Keratinocyte (primary cell): ENCODE data around the gene ETDB. TPM values are rescaled to one million over a fixed set of nuclear protein-coding genes. Genes with fewer than 3 reads are reported as not detected.

Experiments
- DNase-seq: peaks from one replicate; pipeline ENCODE4 v3.0.0-alpha.2; 2011; ENCODE audit warnings: low read depth, missing footprints, low spot score
- FAIRE-seq: peaks from 2 replicates; lab custom pipeline; 2011; peaks lifted over from hg19 to GRCh38; lab: Jason Lieb, UNC
- H2AFZ ChIP-seq: 2 replicates; pipeline ENCODE4 v1.6.0; 2012; ENCODE audit warnings: low read length, control low read depth, inconsistent platforms; ENCODE audit not compliant: control insufficient read depth
- H3K27ac ChIP-seq: 2 replicates; pipeline ENCODE4 v1.5.1; 2011; ENCODE audit warnings: low read length; ENCODE audit not compliant: control insufficient read depth, insufficient read depth
- H3K27me3 ChIP-seq: 3 replicates; pipeline ENCODE4 v1.6.0; 2011; ENCODE audit warnings: low read length; ENCODE audit not compliant: control insufficient read depth, insufficient read depth; ENCODE audit errors: extremely low read depth
- H3K36me3 ChIP-seq, 2 experiments: 2 replicates in 1 of 2; 3 replicates in 1 of 2; pipeline ENCODE4 v1.5.1; 2011; ENCODE audit warnings: low read length in 2 of 2, mild to moderate bottlenecking in 1 of 2; ENCODE audit not compliant: control insufficient read depth in 2 of 2, insufficient read depth in 2 of 2; ENCODE audit errors: extremely low read depth in 1 of 2
- H3K4me1 ChIP-seq: 3 replicates; pipeline ENCODE4 v1.5.1; 2011; ENCODE audit warnings: low read length; ENCODE audit not compliant: control insufficient read depth, insufficient read depth; ENCODE audit errors: extremely low read depth
- H3K4me2 ChIP-seq: 3 replicates; pipeline ENCODE4 v1.6.0; 2011; ENCODE audit warnings: low read depth, low read length; ENCODE audit not compliant: control insufficient read depth, insufficient read depth; ENCODE audit errors: extremely low read depth
- H3K4me3 ChIP-seq, 3 experiments: fragments of 200-600 bp in 1 of 3; sonication (generic) in 1 of 3; 2 replicates in 2 of 3; 3 replicates in 1 of 3; pipeline ENCODE4 v1.5.1; 2011 to 2016; ENCODE audit warnings: low read length in 3 of 3, mild to moderate bottlenecking in 3 of 3, control low read depth in 2 of 3, inconsistent platforms in 1 of 3, low read depth in 1 of 3, mixed read lengths in 1 of 3, mixed run types in 1 of 3, moderate library complexity in 1 of 3; ENCODE audit not compliant: control insufficient read depth in 2 of 3, insufficient read depth in 2 of 3; ENCODE audit errors: extremely low read depth in 1 of 3
- H3K79me2 ChIP-seq: 2 replicates; pipeline ENCODE4 v1.6.0; 2012; ENCODE audit warnings: low read length; ENCODE audit not compliant: control insufficient read depth, insufficient read depth
- H3K9ac ChIP-seq: 3 replicates; pipeline ENCODE4 v1.6.0; 2011; ENCODE audit warnings: low read length; ENCODE audit not compliant: control insufficient read depth, insufficient read depth; ENCODE audit errors: extremely low read depth
- H3K9me1 ChIP-seq: 3 replicates; pipeline ENCODE4 v1.6.0; 2011; ENCODE audit warnings: low read length; ENCODE audit not compliant: control insufficient read depth, insufficient read depth; ENCODE audit errors: extremely low read depth
- H3K9me3 ChIP-seq: 2 replicates; pipeline ENCODE4 v1.5.1; 2012; ENCODE audit warnings: low read depth, low read length; ENCODE audit not compliant: control insufficient read depth
- H4K20me1 ChIP-seq: 3 replicates; pipeline ENCODE4 v1.6.0; 2011; ENCODE audit warnings: low read length; ENCODE audit not compliant: control insufficient read depth, insufficient read depth; ENCODE audit errors: extremely low read depth
- CTCF ChIP-seq, 3 experiments: IDR thresholded peaks in 1 of 3; conservative IDR thresholded peaks in 1 of 3; optimal IDR thresholded peaks in 1 of 3; 2 replicates in 2 of 3; 3 replicates in 1 of 3; pipeline versions ENCODE3 to v1.5.1; 2011; ENCODE audit warnings: low read length in 3 of 3, mild to moderate bottlenecking in 3 of 3, moderate library complexity in 2 of 3, control low read depth in 1 of 3, inconsistent platforms in 1 of 3; ENCODE audit not compliant: insufficient read depth in 2 of 3; ENCODE audit errors: extremely low read depth in 1 of 3
- EZH2 ChIP-seq: IDR thresholded peaks from one replicate; pipeline ENCODE4 v1.6.1; 2012; ENCODE audit warnings: inconsistent platforms, mild to moderate bottlenecking, low read length, moderate library complexity
- dilution Hi-C: fragments of 300-500 bp; cut with MboI; formaldehyde crosslinking; loops from one replicate; pipeline ENCODE4 v1.7.0; 2020; ENCODE audit warnings: low sequenced_read_pairs; ENCODE audit not compliant: extremely low pct_ligation_motif_present
- polyA plus RNA-seq, 5 experiments: library from polyadenylated mRNA; depleted of rRNA in 3 of 5; stranded (reverse) in 3 of 5; stranded (forward) in 1 of 5; unstranded in 1 of 5; fragments of >200 nt; gene quantifications; 1 replicate in 1 of 5; 2 replicates in 3 of 5; 3 replicates in 1 of 5; pipeline versions ENCODE4 v1.2.1 to v1.2.3, GENCODE V29; 2011 to 2012; ENCODE audit warnings: missing spikeins in 2 of 5, low read depth in 1 of 5, low replicate concordance in 1 of 5

Gene ETDB
- polyA plus RNA-seq, 1 donor (not counting 4 experiments of a cell fraction or from before 2014, with no cell fraction given) = not detected

- Histone ChIP-seq H2AFZ (no peak overlapping the region), H3K27ac (no peak overlapping the region), H3K4me3 (no peak overlapping the region), H4K20me1 (no peaks in the 10 kb centered on the region), H3K9me3 (no peaks in the 10 kb centered on the region), H3K79me2 (no peaks in the 10 kb centered on the region), H3K4me2 (no peak overlapping the region), H3K9ac (no peak overlapping the region), H3K27me3 (no peaks in the 10 kb centered on the region), H3K9me1 (no peaks in the 10 kb centered on the region), H3K4me1 (no peaks in the 10 kb centered on the region), H3K36me3 (no peaks in the 10 kb centered on the region)
- DNase-seq (peak; percentile 35), FAIRE-seq (peak; percentile 77)
- TF ChIP-seq CTCF (optimal IDR thresholded peaks at IDR 0.05 in 1 of 3, IDR thresholded peaks at IDR 0.05 in 1 of 3, conservative IDR thresholded peaks at IDR 0.05 in 1 of 3; ENCODE audit: extremely low read depth in 1 of 3, insufficient read depth in 2 of 3, low read length in 3 of 3) = peak; percentile 48 to 63 (median 61)
- no peak for TF ChIP-seq EZH2
- dilution Hi-C loops = no loop called here
These were observed 34.0 kb downstream of the ETDB start for GRCh38 chrX:135086197-135086854.

- no peak for FAIRE-seq
These were observed 38.5 kb downstream of the ETDB start for GRCh38 chrX:135081693-135082404.

More at GRCh38 chrX:135081693-135082404, 38.5 kb downstream of the ETDB start:
- H3K27ac ChIP-seq = no peak overlapping the region
- no peak overlapping the region for H3K4me2 ChIP-seq
- no peak overlapping the region for H3K4me3 ChIP-seq
- H3K4me1 ChIP-seq = no peaks in the 10 kb centered on the region
- no peak overlapping the region for H2AFZ ChIP-seq
- no peak overlapping the region for H3K9ac ChIP-seq
- H3K36me3 ChIP-seq = no peaks in the 10 kb centered on the region
- H3K27me3 ChIP-seq = no peaks in the 10 kb centered on the region
- H4K20me1 ChIP-seq = no peaks in the 10 kb centered on the region
- TF ChIP-seq CTCF (optimal IDR thresholded peaks at IDR 0.05 in 1 of 3, IDR thresholded peaks at IDR 0.05 in 1 of 3, conservative IDR thresholded peaks at IDR 0.05 in 1 of 3; ENCODE audit: extremely low read depth in 1 of 3, insufficient read depth in 2 of 3, low read length in 3 of 3) (no peak), EZH2 (no peak)
- H3K9me3 ChIP-seq = no peaks in the 10 kb centered on the region
- no peaks in the 10 kb centered on the region for H3K79me2 ChIP-seq
- H3K9me1 ChIP-seq = no peaks in the 10 kb centered on the region
- dilution Hi-C loops = no loop called here
- DNase-seq = no peak

Other genes with a start within 250 kb of the ETDB start
- 13.4 to 21.8 TPM (median 15.7 TPM) in 3 replicates for gene MOSPD1, start 205.3 kb downstream of the ETDB start, polyA plus RNA-seq
- gene SMIM10, start 129.5 kb downstream of the ETDB start, polyA plus RNA-seq = 0.04 TPM in 1 of 3 replicates, not detected in the others
- 1.6 to 4.6 TPM (median 1.9 TPM) in 3 replicates for gene RTL8B, start 98.0 kb downstream of the ETDB start, polyA plus RNA-seq
- 52.3 to 63.1 TPM (median 58.0 TPM) in 3 replicates for gene RTL8C, start 88.2 kb downstream of the ETDB start, polyA plus RNA-seq
- 32.3 to 47.6 TPM (median 46.5 TPM) in 3 replicates for gene RTL8A, start 68.4 kb downstream of the ETDB start, polyA plus RNA-seq
- 0.41 to 0.76 TPM (median 0.67 TPM) in 3 replicates for gene SMIM10L2B, start 21.8 kb downstream of the ETDB start, polyA plus RNA-seq
- not detected in 3 replicates for gene CT55, start 50.9 kb upstream of the ETDB start, polyA plus RNA-seq
- not detected in 3 replicates for gene ETDA, start 131.5 kb upstream of the ETDB start, polyA plus RNA-seq
- not detected in 3 replicates for gene ETDC, start 189.0 kb upstream of the ETDB start, polyA plus RNA-seq
- gene ZNF75D, start 223.6 kb upstream of the ETDB start, polyA plus RNA-seq = 2.5 to 6.0 TPM (median 5.3 TPM) in 3 replicates
- 2.5 to 5.7 TPM (median 5.3 TPM) in 3 replicates for gene ZNF449, start 224.3 kb upstream of the ETDB start, polyA plus RNA-seq